ENCODE results near the gene OGFOD3. TPM values are rescaled to one million over a fixed set of nuclear protein-coding genes. Genes with fewer than 3 reads are reported as not detected.

The OGFOD3 gene
- total and polyA plus RNA-seq, 9 of the 15 experiments (the other 6 are each of a cell fraction or from before 2014, with no cell fraction given), result 0.69 to 44.7 (median 18.9) TPM

DNA sequence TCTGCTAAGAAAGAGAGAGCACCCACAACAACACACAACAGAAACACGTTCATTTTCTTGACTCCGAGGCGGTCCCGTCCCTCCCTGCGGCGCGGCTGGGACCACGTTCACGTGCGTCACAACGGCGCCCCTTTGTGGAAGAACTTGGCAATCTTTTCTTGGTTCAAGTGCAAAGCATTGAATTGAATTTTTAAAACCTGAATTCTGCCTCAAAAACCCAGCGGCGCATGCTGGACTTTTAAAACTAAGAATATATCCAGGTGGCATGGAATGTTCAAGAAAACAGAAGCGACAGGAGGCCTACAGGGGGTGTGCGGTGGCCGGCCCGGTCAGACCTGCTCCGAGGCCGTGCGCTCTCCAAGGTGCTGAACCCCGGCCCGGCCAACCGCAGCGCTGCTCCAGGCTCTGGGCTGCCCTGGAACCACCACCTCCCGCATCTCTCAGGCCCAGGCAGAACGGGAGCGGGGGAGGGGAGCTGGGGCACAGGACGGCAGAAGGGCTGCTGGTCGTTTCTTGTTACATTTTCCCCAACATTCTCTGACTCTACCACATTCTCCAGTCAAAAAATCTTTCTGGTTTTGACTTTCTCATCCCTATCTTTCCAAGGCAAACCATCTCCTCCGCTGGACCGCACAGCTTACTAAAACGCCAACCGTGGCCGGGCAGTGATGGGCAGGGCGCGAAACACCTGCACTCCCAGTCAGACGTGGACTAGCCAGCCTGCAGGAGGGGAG lies 3.7 kb downstream of the OGFOD3 start (continued):
- TF ChIP-seq NFIX (CRISPR knock-in tag; IDR thresholded peaks at IDR 0.05; ENCODE audit: low read depth) (no peak), FOXP1 (CRISPR knock-in tag; IDR thresholded peaks at IDR 0.05) (peak; percentile 95), KDM4B (IDR thresholded peaks at IDR 0.05; ENCODE audit: borderline replicate concordance in 2 of 2, low read depth in 1 of 2) (no peak), HNRNPK (IDR thresholded peaks at IDR 0.05; ENCODE audit: low read depth, low read length, poor library complexity, severe bottlenecking) (no peak), ZNF217 (CRISPR knock-in tag; IDR thresholded peaks at IDR 0.05) (no peak), KLF13 (tag; IDR thresholded peaks at IDR 0.05; ENCODE audit: borderline replicate concordance, low read depth) (no peak), ARID2 (IDR thresholded peaks at IDR 0.05) (peak; percentile 84; the same call in 1 of the 2 replicates), KLF16 (IDR thresholded peaks at IDR 0.05) (0 out of 2 replicates have a peak, but pooled peaks have one; percentile 5)
- TF ChIP-seq, protein P1, sequence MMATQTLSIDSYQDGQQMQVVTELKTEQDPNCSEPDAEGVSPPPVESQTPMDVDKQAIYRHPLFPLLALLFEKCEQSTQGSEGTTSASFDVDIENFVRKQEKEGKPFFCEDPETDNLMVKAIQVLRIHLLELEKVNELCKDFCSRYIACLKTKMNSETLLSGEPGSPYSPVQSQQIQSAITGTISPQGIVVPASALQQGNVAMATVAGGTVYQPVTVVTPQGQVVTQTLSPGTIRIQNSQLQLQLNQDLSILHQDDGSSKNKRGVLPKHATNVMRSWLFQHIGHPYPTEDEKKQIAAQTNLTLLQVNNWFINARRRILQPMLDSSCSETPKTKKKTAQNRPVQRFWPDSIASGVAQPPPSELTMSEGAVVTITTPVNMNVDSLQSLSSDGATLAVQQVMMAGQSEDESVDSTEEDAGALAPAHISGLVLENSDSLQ (IDR thresholded peaks at IDR 0.05), result no peak
- TF ChIP-seq, protein P2, sequence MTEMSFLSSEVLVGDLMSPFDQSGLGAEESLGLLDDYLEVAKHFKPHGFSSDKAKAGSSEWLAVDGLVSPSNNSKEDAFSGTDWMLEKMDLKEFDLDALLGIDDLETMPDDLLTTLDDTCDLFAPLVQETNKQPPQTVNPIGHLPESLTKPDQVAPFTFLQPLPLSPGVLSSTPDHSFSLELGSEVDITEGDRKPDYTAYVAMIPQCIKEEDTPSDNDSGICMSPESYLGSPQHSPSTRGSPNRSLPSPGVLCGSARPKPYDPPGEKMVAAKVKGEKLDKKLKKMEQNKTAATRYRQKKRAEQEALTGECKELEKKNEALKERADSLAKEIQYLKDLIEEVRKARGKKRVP (CRISPR knock-in tag; IDR thresholded peaks at IDR 0.05), result no peak
- TF ChIP-seq, protein P3, sequence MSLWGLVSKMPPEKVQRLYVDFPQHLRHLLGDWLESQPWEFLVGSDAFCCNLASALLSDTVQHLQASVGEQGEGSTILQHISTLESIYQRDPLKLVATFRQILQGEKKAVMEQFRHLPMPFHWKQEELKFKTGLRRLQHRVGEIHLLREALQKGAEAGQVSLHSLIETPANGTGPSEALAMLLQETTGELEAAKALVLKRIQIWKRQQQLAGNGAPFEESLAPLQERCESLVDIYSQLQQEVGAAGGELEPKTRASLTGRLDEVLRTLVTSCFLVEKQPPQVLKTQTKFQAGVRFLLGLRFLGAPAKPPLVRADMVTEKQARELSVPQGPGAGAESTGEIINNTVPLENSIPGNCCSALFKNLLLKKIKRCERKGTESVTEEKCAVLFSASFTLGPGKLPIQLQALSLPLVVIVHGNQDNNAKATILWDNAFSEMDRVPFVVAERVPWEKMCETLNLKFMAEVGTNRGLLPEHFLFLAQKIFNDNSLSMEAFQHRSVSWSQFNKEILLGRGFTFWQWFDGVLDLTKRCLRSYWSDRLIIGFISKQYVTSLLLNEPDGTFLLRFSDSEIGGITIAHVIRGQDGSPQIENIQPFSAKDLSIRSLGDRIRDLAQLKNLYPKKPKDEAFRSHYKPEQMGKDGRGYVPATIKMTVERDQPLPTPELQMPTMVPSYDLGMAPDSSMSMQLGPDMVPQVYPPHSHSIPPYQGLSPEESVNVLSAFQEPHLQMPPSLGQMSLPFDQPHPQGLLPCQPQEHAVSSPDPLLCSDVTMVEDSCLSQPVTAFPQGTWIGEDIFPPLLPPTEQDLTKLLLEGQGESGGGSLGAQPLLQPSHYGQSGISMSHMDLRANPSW (CRISPR knock-in tag; IDR thresholded peaks at IDR 0.05), result no peak
- TF ChIP-seq, protein P4, sequence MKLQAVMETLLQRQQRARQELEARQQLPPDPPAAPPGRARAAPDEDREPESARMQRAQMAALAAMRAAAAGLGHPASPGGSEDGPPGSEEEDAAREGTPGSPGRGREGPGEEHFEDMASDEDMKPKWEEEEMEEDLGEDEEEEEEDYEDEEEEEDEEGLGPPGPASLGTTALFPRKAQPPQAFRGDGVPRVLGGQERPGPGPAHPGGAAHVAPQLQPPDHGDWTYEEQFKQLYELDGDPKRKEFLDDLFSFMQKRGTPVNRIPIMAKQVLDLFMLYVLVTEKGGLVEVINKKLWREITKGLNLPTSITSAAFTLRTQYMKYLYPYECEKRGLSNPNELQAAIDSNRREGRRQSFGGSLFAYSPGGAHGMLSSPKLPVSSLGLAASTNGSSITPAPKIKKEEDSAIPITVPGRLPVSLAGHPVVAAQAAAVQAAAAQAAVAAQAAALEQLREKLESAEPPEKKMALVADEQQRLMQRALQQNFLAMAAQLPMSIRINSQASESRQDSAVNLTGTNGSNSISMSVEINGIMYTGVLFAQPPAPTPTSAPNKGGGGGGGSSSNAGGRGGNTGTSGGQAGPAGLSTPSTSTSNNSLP (IDR thresholded peaks at IDR 0.05; ENCODE audit: borderline replicate concordance, low read depth, low read length), result no peak
- TF ChIP-seq, protein P5, sequence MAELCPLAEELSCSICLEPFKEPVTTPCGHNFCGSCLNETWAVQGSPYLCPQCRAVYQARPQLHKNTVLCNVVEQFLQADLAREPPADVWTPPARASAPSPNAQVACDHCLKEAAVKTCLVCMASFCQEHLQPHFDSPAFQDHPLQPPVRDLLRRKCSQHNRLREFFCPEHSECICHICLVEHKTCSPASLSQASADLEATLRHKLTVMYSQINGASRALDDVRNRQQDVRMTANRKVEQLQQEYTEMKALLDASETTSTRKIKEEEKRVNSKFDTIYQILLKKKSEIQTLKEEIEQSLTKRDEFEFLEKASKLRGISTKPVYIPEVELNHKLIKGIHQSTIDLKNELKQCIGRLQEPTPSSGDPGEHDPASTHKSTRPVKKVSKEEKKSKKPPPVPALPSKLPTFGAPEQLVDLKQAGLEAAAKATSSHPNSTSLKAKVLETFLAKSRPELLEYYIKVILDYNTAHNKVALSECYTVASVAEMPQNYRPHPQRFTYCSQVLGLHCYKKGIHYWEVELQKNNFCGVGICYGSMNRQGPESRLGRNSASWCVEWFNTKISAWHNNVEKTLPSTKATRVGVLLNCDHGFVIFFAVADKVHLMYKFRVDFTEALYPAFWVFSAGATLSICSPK (IDR thresholded peaks at IDR 0.05; ENCODE audit: borderline replicate concordance), result no peak
- TF ChIP-seq, protein P6, sequence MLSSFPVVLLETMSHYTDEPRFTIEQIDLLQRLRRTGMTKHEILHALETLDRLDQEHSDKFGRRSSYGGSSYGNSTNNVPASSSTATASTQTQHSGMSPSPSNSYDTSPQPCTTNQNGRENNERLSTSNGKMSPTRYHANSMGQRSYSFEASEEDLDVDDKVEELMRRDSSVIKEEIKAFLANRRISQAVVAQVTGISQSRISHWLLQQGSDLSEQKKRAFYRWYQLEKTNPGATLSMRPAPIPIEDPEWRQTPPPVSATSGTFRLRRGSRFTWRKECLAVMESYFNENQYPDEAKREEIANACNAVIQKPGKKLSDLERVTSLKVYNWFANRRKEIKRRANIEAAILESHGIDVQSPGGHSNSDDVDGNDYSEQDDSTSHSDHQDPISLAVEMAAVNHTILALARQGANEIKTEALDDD (IDR thresholded peaks at IDR 0.05), result no peak
- TF ChIP-seq, protein P7, sequence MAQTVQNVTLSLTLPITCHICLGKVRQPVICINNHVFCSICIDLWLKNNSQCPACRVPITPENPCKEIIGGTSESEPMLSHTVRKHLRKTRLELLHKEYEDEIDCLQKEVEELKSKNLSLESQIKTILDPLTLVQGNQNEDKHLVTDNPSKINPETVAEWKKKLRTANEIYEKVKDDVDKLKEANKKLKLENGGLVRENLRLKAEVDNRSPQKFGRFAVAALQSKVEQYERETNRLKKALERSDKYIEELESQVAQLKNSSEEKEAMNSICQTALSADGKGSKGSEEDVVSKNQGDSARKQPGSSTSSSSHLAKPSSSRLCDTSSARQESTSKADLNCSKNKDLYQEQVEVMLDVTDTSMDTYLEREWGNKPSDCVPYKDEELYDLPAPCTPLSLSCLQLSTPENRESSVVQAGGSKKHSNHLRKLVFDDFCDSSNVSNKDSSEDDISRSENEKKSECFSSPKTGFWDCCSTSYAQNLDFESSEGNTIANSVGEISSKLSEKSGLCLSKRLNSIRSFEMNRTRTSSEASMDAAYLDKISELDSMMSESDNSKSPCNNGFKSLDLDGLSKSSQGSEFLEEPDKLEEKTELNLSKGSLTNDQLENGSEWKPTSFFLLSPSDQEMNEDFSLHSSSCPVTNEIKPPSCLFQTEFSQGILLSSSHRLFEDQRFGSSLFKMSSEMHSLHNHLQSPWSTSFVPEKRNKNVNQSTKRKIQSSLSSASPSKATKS (CRISPR knock-in tag; IDR thresholded peaks at IDR 0.05), result no peak
